NCI-H446 (cell line): ENCODE measurements around the gene ADRA2C.

Experiments used
- DNase-seq, 2 experiments: peaks; one replicate each; lab custom pipeline; 2025; lab: John Stamatoyannopoulos, UW

Gene ADRA2C

GRCh38 chr4:3797831-3798790, 31.9 kb downstream of the ADRA2C start:
- DNase-seq = no peak

GRCh38 chr4:3799496-3799895, 33.3 kb downstream of the ADRA2C start:
- DNase-seq = no peak

GRCh38 chr4:3800351-3800750, 34.2 kb downstream of the ADRA2C start:
- DNase-seq = no peak

- no peak for DNase-seq
Observed at GRCh38 chr4:3801521-3801920, 35.3 kb downstream of the ADRA2C start.

GRCh38 chr4:3801931-3802550, 35.9 kb downstream of the ADRA2C start:
- DNase-seq = no peak

GRCh38 chr4:3802571-3803474, 36.6 kb downstream of the ADRA2C start:
- DNase-seq = no peak

- DNase-seq = no peak
Observed at GRCh38 chr4:3803475-3803847, 37.3 kb downstream of the ADRA2C start.

GRCh38 chr4:3803946-3804345, 37.8 kb downstream of the ADRA2C start:
- DNase-seq = no peak

- no peak for DNase-seq
Observed at GRCh38 chr4:3805026-3805425, 38.8 kb downstream of the ADRA2C start.

- no peak for DNase-seq
Observed at GRCh38 chr4:3805731-3806130, 39.5 kb downstream of the ADRA2C start.

- no peak for DNase-seq
Observed at GRCh38 chr4:3807311-3807710, 41.1 kb downstream of the ADRA2C start.

GRCh38 chr4:3807822-3808496, 41.8 kb downstream of the ADRA2C start:
- no peak for DNase-seq

- no peak for DNase-seq
Observed at GRCh38 chr4:3808597-3808996, 42.4 kb downstream of the ADRA2C start.

- no peak for DNase-seq
Observed at GRCh38 chr4:3809028-3809427, 42.8 kb downstream of the ADRA2C start.

- DNase-seq = no peak
Observed at GRCh38 chr4:3809451-3810110, 43.4 kb downstream of the ADRA2C start.

GRCh38 chr4:3810111-3810680, 44.0 kb downstream of the ADRA2C start:
- DNase-seq = no peak

- no peak for DNase-seq
Observed at GRCh38 chr4:3810796-3811485, 44.8 kb downstream of the ADRA2C start.

GRCh38 chr4:3811621-3812020, 45.4 kb downstream of the ADRA2C start:
- no peak for DNase-seq

- DNase-seq = no peak
Observed at GRCh38 chr4:3812211-3812934, 46.2 kb downstream of the ADRA2C start.
